ENCODE results near the gene HSFX1.
"Not testable (repeated sequence)": the region's sequence is repeated elsewhere in the genome, so short reads cannot be mapped to it uniquely, and the experiment has no call there.

HSFX1 gene, protein sequence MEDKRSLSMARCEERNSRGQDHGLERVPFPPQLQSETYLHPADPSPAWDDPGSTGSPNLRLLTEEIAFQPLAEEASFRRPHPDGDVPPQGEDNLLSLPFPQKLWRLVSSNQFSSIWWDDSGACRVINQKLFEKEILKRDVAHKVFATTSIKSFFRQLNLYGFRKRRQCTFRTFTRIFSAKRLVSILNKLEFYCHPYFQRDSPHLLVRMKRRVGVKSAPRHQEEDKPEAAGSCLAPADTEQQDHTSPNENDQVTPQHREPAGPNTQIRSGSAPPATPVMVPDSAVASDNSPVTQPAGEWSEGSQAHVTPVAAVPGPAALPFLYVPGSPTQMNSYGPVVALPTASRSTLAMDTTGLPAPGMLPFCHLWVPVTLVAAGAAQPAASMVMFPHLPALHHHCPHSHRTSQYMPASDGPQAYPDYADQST

GRCh38 chrX:149773768-149774167 is at the start of gene HSFX1:
Gene HSFX1, plus strand, starts transcription at chrX:149774068. Its CDS starts 614 bp downstream, at chrX:149774682.
- not testable (repeated sequence) for H3K4me1 ChIP-seq (ENCODE audit: insufficient read depth, low read length, poor library complexity, severe bottlenecking); H3K79me2 ChIP-seq (ENCODE audit: insufficient read depth, low read length); H3K4me3 ChIP-seq (ENCODE audit: low read length, poor library complexity, severe bottlenecking); H3K9ac ChIP-seq (ENCODE audit: low read depth, low read length, poor library complexity, severe bottlenecking); H4K20me1 ChIP-seq (ENCODE audit: insufficient read depth, low read length, poor library complexity, severe bottlenecking); H2AFZ ChIP-seq (ENCODE audit: low read length); H3K4me2 ChIP-seq (ENCODE audit: low read depth, low read length, poor library complexity, severe bottlenecking); H3K9me2 ChIP-seq (replicated peaks; ENCODE audit: low read depth, low read length); H3F3A ChIP-seq (ENCODE audit: low read depth); H3K36me3 ChIP-seq (ENCODE audit: insufficient read depth, low read length); H3K27me3 ChIP-seq (ENCODE audit: insufficient read depth, low read length, poor library complexity, severe bottlenecking); H3K9me3 ChIP-seq (ENCODE audit: insufficient read depth, low read depth, low read length)

GRCh38 chrX:149727308-149727707 is 46.6 kb upstream of the HSFX1 start:
- H3K27me3 ChIP-seq (ENCODE audit: insufficient read depth, low read length, poor library complexity, severe bottlenecking); H3K4me1 ChIP-seq (ENCODE audit: insufficient read depth, low read length, poor library complexity, severe bottlenecking); H2AFZ ChIP-seq (ENCODE audit: low read length); H3K9me3 ChIP-seq (ENCODE audit: insufficient read depth, low read depth, low read length); H3F3A ChIP-seq (ENCODE audit: low read depth); H3K4me3 ChIP-seq (ENCODE audit: low read length, poor library complexity, severe bottlenecking); H3K4me2 ChIP-seq (ENCODE audit: low read depth, low read length, poor library complexity, severe bottlenecking); H3K36me3 ChIP-seq (ENCODE audit: insufficient read depth, low read length); H3K9me2 ChIP-seq (replicated peaks; ENCODE audit: low read depth, low read length); H3K9ac ChIP-seq (ENCODE audit: low read depth, low read length, poor library complexity, severe bottlenecking); H4K20me1 ChIP-seq (ENCODE audit: insufficient read depth, low read length, poor library complexity, severe bottlenecking); H3K79me2 ChIP-seq (ENCODE audit: insufficient read depth, low read length): not testable (repeated sequence)

DNA sequence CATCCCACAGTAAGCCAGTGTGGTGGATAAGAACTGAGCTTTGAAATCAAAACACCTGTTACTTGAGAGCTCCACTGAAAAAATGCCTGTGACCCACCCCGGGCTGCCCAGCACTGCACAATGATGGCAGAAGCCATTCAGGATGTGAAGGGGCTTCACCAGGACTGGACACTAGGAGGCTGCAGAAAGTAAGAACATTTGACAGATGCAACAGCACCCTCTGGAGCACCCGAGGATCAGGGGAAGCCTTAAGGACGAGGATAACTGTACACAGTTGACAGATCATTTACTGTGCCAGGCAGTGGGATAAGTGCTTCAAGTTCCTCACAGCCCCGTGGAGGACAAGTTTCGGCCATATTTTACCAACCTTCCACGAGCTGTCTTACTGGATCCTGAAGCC is 31.6 kb upstream of the HSFX1 start:
- H3K27me3 ChIP-seq (ENCODE audit: insufficient read depth, low read length, poor library complexity, severe bottlenecking); H3K36me3 ChIP-seq (ENCODE audit: insufficient read depth, low read length); H2AFZ ChIP-seq (ENCODE audit: low read length); H3K79me2 ChIP-seq (ENCODE audit: insufficient read depth, low read length); H3K4me2 ChIP-seq (ENCODE audit: low read depth, low read length, poor library complexity, severe bottlenecking); H3K4me3 ChIP-seq (ENCODE audit: low read length, poor library complexity, severe bottlenecking); H3K9me3 ChIP-seq (ENCODE audit: insufficient read depth, low read depth, low read length); H3K9ac ChIP-seq (ENCODE audit: low read depth, low read length, poor library complexity, severe bottlenecking); H3F3A ChIP-seq (ENCODE audit: low read depth); H3K4me1 ChIP-seq (ENCODE audit: insufficient read depth, low read length, poor library complexity, severe bottlenecking); H3K9me2 ChIP-seq (replicated peaks; ENCODE audit: low read depth, low read length); H4K20me1 ChIP-seq (ENCODE audit: insufficient read depth, low read length, poor library complexity, severe bottlenecking): not testable (repeated sequence)

- H3K4me3 ChIP-seq (ENCODE audit: low read length, poor library complexity, severe bottlenecking); H3K36me3 ChIP-seq (ENCODE audit: insufficient read depth, low read length); H3K4me2 ChIP-seq (ENCODE audit: low read depth, low read length, poor library complexity, severe bottlenecking); H3F3A ChIP-seq (ENCODE audit: low read depth); H4K20me1 ChIP-seq (ENCODE audit: insufficient read depth, low read length, poor library complexity, severe bottlenecking); H3K4me1 ChIP-seq (ENCODE audit: insufficient read depth, low read length, poor library complexity, severe bottlenecking); H3K9me2 ChIP-seq (replicated peaks; ENCODE audit: low read depth, low read length); H3K9ac ChIP-seq (ENCODE audit: low read depth, low read length, poor library complexity, severe bottlenecking); H3K79me2 ChIP-seq (ENCODE audit: insufficient read depth, low read length); H2AFZ ChIP-seq (ENCODE audit: low read length); H3K9me3 ChIP-seq (ENCODE audit: insufficient read depth, low read depth, low read length); H3K27me3 ChIP-seq (ENCODE audit: insufficient read depth, low read length, poor library complexity, severe bottlenecking): not testable (repeated sequence)
These were observed 27.4 kb upstream of the HSFX1 start for GRCh38 chrX:149746390-149747007.

DNA sequence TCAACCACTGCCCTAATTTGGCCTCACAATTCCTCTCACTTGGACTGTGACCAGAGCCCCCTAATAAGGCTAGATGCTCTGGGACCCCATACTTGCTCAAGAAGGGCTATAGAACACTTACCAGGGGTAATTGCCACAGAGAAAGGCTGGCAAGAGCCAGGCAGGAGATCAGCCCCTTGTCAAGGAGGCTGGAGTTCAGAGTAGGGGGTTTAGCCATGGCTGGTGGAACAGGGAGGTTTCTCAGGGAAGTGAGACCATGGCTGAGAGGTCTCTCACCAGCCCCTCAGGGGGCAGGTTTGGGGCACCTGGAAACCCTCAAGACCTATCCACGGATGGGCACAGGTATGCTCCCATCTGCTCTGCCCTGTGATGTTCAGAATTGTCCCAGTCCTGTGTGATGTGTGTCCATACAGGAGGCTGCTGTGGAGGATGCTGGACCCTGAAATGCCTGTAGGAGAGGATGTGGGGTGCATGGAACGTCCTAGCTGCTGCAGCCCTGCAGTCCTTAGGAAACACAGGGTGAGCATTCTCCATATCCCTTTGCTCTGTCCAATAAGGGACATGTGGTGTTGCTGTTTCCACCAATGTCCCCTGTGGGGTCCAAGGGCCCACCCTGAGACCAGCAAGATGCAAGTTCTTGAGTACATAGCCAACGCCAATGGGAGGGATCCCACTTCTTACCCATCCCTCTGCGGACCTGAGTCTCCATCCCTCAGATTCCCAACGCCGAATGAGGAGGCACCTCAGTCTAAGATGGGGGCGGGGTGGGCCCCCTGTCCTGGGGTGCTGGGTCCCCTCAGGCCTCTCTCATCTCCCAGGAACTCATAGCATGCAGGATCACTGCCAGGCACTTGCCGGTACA is 16.4 kb upstream of the HSFX1 start:
- H3K9ac ChIP-seq (ENCODE audit: low read depth, low read length, poor library complexity, severe bottlenecking) = no peak overlapping the region
- no peak overlapping the region for H2AFZ ChIP-seq (ENCODE audit: low read length)
- H3K27me3 ChIP-seq (ENCODE audit: insufficient read depth, low read length, poor library complexity, severe bottlenecking) = no peaks in the 10 kb centered on the region
- H3F3A ChIP-seq (ENCODE audit: low read depth) = no peaks in the 10 kb centered on the region
- H3K9me2 ChIP-seq (replicated peaks; ENCODE audit: low read depth, low read length) = no peaks in the 10 kb centered on the region
- H3K9me3 ChIP-seq (ENCODE audit: insufficient read depth, low read depth, low read length) = no peaks in the 10 kb centered on the region
- H3K4me1 ChIP-seq (ENCODE audit: insufficient read depth, low read length, poor library complexity, severe bottlenecking) = no peaks in the 10 kb centered on the region
- H4K20me1 ChIP-seq (ENCODE audit: insufficient read depth, low read length, poor library complexity, severe bottlenecking) = no peaks in the 10 kb centered on the region
- no peak overlapping the region for H3K4me3 ChIP-seq (ENCODE audit: low read length, poor library complexity, severe bottlenecking)
- H3K36me3 ChIP-seq (ENCODE audit: insufficient read depth, low read length) = no peaks in the 10 kb centered on the region
- H3K4me2 ChIP-seq (ENCODE audit: low read depth, low read length, poor library complexity, severe bottlenecking) = no peak overlapping the region
- H3K79me2 ChIP-seq (ENCODE audit: insufficient read depth, low read length) = no peaks in the 10 kb centered on the region
- no peak for TF ChIP-seq EZH2phosphoT487 (IDR thresholded peaks at IDR 0.05; ENCODE audit: borderline replicate concordance)
- TF ChIP-seq, protein P1, sequence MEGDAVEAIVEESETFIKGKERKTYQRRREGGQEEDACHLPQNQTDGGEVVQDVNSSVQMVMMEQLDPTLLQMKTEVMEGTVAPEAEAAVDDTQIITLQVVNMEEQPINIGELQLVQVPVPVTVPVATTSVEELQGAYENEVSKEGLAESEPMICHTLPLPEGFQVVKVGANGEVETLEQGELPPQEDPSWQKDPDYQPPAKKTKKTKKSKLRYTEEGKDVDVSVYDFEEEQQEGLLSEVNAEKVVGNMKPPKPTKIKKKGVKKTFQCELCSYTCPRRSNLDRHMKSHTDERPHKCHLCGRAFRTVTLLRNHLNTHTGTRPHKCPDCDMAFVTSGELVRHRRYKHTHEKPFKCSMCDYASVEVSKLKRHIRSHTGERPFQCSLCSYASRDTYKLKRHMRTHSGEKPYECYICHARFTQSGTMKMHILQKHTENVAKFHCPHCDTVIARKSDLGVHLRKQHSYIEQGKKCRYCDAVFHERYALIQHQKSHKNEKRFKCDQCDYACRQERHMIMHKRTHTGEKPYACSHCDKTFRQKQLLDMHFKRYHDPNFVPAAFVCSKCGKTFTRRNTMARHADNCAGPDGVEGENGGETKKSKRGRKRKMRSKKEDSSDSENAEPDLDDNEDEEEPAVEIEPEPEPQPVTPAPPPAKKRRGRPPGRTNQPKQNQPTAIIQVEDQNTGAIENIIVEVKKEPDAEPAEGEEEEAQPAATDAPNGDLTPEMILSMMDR (conservative IDR thresholded peaks at IDR 0.05; ENCODE audit: low read length) = no peak
